Thyroid gland (tissue), 4 donors: ENCODE results near the gene NKAPL. TPM values are rescaled to one million over a fixed set of nuclear protein-coding genes. Genes with fewer than 3 reads are reported as not detected.

Experiments
- DNase-seq, 2 donors: peaks; one replicate each; pipeline ENCODE4 v3.0.0-alpha.2; 2019
- H3K27ac ChIP-seq, 3 donors: fragments of 200-600 bp; sonication (generic); 1 replicate in 2 of 3; 2 replicates in 1 of 3; pipeline ENCODE4 v1.5.1; 2016 to 2019; ENCODE audit warnings: mild to moderate bottlenecking in 1 of 3, moderate library complexity in 1 of 3
- H3K27me3 ChIP-seq: fragments of 200-600 bp; sonication (generic); one replicate; pipeline ENCODE4 v1.5.1; 2019
- H3K36me3 ChIP-seq, 2 donors: fragments of 200-600 bp; sonication (generic); one replicate each; pipeline ENCODE4 v1.5.1; 2016 to 2019
- H3K4me1 ChIP-seq, 2 donors: fragments of 200-600 bp; sonication (generic); one replicate each; pipeline ENCODE4 v1.5.1; 2017 to 2019
- H3K4me3 ChIP-seq, 3 donors: fragments of 200-600 bp; sonication (generic); replicated peaks in 1 of 3; 1 replicate in 2 of 3; 2 replicates in 1 of 3; pipeline ENCODE4 v1.5.1; 2016; ENCODE audit warnings: mild to moderate bottlenecking in 1 of 3
- H3K9me3 ChIP-seq: fragments of 200-600 bp; sonication (generic); one replicate; pipeline ENCODE4 v1.5.1; 2017
- CTCF ChIP-seq, 6 experiments: fragments of 200-600 bp in 3 of 6; fragments of 450-650 bp in 3 of 6; sonication (generic) in 3 of 6; IDR thresholded peaks; one replicate each; pipeline ENCODE4 v1.5.1; 2016 to 2019; ENCODE audit warnings: antibody characterized with exemption in 6 of 6, mild to moderate bottlenecking in 2 of 6, inconsistent platforms in 1 of 6, moderate library complexity in 1 of 6
- POLR2A ChIP-seq, 2 donors: fragments of 450-650 bp; IDR thresholded peaks; one replicate each; pipeline ENCODE4 v1.6.1; 2017; ENCODE audit warnings: antibody characterized with exemption in 2 of 2, mild to moderate bottlenecking in 2 of 2, moderate library complexity in 1 of 2
- WGBS, 2 donors: methylation state at CpG; one replicate each; pipeline ENCODE4 v1.1.5; 2017; 5-methylcytosine and 5-hydroxymethylcytosine counted together
- intact Hi-C: fragments of 100-400 bp; cut with DNase I; formaldehyde crosslinking; loops from one replicate; pipeline ENCODE4 v1.15.1; 2023
- total RNA-seq, 4 donors: library from RNA; depleted of rRNA; stranded (reverse); fragments of >200 nt; gene quantifications; one replicate each; pipeline ENCODE4 v1.2.3, GENCODE V29; 2016

The NKAPL gene
- total RNA-seq, 4 donors from 2014 or later = 0.67 to 0.68 (median 0.67) TPM; not detected in 1

DNA sequence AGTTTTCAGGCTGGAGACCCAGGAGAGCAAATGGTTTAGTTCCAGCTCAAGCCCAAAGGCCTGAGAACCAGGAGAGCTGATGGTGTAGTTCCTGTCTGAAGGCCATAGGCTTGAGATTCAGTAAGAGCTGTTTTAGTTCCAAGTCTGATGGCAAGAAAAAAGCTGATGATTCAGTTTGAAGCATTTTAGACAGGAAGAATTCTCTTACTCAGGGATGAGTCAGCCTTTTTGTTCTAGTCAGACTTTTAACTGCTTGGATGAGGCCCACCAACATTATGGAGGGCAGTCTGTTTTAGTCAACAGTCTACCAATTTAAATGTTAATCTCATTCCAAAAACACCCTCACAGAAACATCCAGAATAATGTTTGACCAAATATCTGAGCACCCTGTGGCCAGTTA, 10.4 kb downstream of the NKAPL start:
- H3K4me3 ChIP-seq = no peak overlapping the region
- peaks cover 24 to 27% of the 10 kb centered on the region in 2 donors for H3K36me3 ChIP-seq
- no peak for TF ChIP-seq CTCF (IDR thresholded peaks at IDR 0.05)
- no peak for TF ChIP-seq POLR2A (IDR thresholded peaks at IDR 0.05)
- no peaks in the 10 kb centered on the region for H3K27me3 ChIP-seq
- no peak overlapping the region for H3K27ac ChIP-seq
- H3K9me3 ChIP-seq = no peaks in the 10 kb centered on the region
- no peak for DNase-seq
- intact Hi-C loops = loop anchor here (10.0 kb wide), 1 partner anchor 85 kb away; no protein-coding TSS in a partner anchor
- peaks cover 8 to 11% of the 10 kb centered on the region in 2 donors for H3K4me1 ChIP-seq

GRCh38 chr6:28274888-28275287, 15.8 kb downstream of the NKAPL start:
- Histone ChIP-seq H3K9me3 (no peaks in the 10 kb centered on the region), H3K27me3 (no peaks in the 10 kb centered on the region), H3K4me3 (no peak overlapping the region), H3K27ac (no peak overlapping the region), H3K36me3 (peaks cover 44 to 49% of the 10 kb centered on the region in 2 donors), H3K4me1 (no peaks in the 10 kb centered on the region)
- TF ChIP-seq POLR2A (IDR thresholded peaks at IDR 0.05) (no peak), CTCF (IDR thresholded peaks at IDR 0.05) (no peak)
- no peak for DNase-seq
- intact Hi-C loops = no loop called here

DNA sequence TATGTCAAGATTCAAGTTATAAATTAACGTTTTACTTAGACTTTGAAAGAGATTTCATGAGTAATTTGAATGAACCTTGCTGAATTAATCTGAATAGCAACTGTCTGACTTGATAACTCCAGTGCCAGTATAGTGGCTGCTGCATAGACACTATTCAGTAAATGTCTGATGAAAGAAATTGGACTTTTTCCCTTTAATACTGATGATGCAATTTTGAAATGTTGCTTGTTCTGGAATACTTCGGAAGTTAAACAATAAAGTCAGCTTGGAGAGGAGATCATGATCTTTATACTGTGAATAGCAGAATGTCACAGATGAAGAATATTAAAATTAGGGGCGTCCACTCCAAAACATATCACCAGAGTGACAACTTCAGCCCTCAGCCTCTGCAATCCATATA, 18.6 kb downstream of the NKAPL start:
- H3K36me3 ChIP-seq = peaks cover 36 to 39% of the 10 kb centered on the region in 2 donors
- no peak for TF ChIP-seq POLR2A (IDR thresholded peaks at IDR 0.05)
- TF ChIP-seq CTCF (IDR thresholded peaks at IDR 0.05) = no peak
- no peak for DNase-seq
- intact Hi-C loops = no loop called here
- no peaks in the 10 kb centered on the region for H3K27me3 ChIP-seq
- no peak overlapping the region for H3K4me3 ChIP-seq
- H3K27ac ChIP-seq = no peak overlapping the region
- no peaks in the 10 kb centered on the region for H3K9me3 ChIP-seq
- WGBS, 2 donors = 87 to 90% methylated on average over 3 of the region's 3 CpGs
- peaks cover 0 to 5% of the 10 kb centered on the region in 2 donors for H3K4me1 ChIP-seq

GRCh38 chr6:28280595-28281287, 21.6 kb downstream of the NKAPL start:
- H3K27ac ChIP-seq = no peak overlapping the region
- H3K4me3 ChIP-seq = peak overlapping the region in 2 of 3 donors; percentile 48 to 59
- peaks cover 12 to 13% of the 10 kb centered on the region in 2 donors for H3K36me3 ChIP-seq
- H3K9me3 ChIP-seq = no peaks in the 10 kb centered on the region
- TF ChIP-seq CTCF (IDR thresholded peaks at IDR 0.05) = no peak
- no peak for TF ChIP-seq POLR2A (IDR thresholded peaks at IDR 0.05)
- intact Hi-C loops = no loop called here
- no peak for DNase-seq
- H3K27me3 ChIP-seq = no peaks in the 10 kb centered on the region
- 45 to 57% methylated on average over 3 of the region's 3 CpGs for WGBS, 2 donors
- peaks cover 0 to 5% of the 10 kb centered on the region in 2 donors for H3K4me1 ChIP-seq

GRCh38 chr6:28281288-28282064, 22.4 kb downstream of the NKAPL start, which contains the start of gene PGBD1:
PGBD1 (plus strand) TSS chr6:28281572; CDS start chr6:28283814, 2,242 bp downstream.
- TF ChIP-seq CTCF (IDR thresholded peaks at IDR 0.05) (no peak), POLR2A (IDR thresholded peaks at IDR 0.05) (peak in 1 of 2 donors; percentile 15)
- peak within 1 kb of the TSS; percentile 10 to 59 (median 48) for H3K4me3 ChIP-seq
- peak; percentile 55 to 60 for DNase-seq
- H3K27me3 ChIP-seq = no peaks in the 10 kb centered on the region
- peak within 1 kb of the TSS in 1 of 3 donors; percentile 30 for H3K27ac ChIP-seq
- H3K4me1 ChIP-seq = peaks cover 0 to 5% of the 10 kb centered on the region in 2 donors
- no peaks in the 10 kb centered on the region for H3K9me3 ChIP-seq
- intact Hi-C loops = no loop called here
- WGBS, 2 donors = 1 to 3% methylated on average over 26 to 34 of the region's 50 CpGs
- peaks cover 6 to 11% of the 10 kb centered on the region in 2 donors for H3K36me3 ChIP-seq
